ENCODE data around the gene C17orf113. TPM values are rescaled to one million over a fixed set of nuclear protein-coding genes. Genes with fewer than 3 reads are reported as not detected.

Gene C17orf113
- total RNA-seq, 4 donors from 2014 or later: 0.35 to 0.57 (median 0.48) TPM; not detected in 1

DNA sequence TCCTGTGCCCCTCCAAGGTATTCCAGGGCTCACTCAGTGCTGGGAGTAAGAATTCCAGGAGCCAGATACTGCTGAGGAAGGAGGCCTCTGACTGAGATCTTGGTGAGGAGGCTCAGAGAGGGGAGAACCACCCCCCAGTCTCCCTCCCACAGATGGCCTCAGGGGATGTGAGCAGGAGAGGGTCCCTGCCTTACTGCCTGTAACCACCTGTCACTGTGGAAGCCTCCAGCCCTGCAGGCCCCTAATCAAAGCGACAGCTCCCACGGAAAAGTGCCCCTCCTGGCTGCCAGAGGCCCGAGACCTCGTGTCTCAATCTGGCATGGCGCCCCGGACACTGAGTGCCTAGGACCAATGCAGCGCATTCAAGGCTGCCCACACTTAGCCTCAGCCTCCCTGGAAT lies 7.7 kb upstream of the C17orf113 start:
- H3K27ac ChIP-seq: no peak overlapping the region
- no peak overlapping the region for H3K4me3 ChIP-seq
- no peaks in the 10 kb centered on the region for H3K36me3 ChIP-seq
- DNase-seq: no peak
- H3K9me3 ChIP-seq: no peaks in the 10 kb centered on the region
- H3K4me1 ChIP-seq: peaks cover 0 to 5% (median 0%) of the 10 kb centered on the region in 3 donors
- intact Hi-C loops (cut with DNase I): no loop called here
- TF ChIP-seq POLR2A (IDR thresholded peaks at IDR 0.05): no peak
- TF ChIP-seq, protein P1, sequence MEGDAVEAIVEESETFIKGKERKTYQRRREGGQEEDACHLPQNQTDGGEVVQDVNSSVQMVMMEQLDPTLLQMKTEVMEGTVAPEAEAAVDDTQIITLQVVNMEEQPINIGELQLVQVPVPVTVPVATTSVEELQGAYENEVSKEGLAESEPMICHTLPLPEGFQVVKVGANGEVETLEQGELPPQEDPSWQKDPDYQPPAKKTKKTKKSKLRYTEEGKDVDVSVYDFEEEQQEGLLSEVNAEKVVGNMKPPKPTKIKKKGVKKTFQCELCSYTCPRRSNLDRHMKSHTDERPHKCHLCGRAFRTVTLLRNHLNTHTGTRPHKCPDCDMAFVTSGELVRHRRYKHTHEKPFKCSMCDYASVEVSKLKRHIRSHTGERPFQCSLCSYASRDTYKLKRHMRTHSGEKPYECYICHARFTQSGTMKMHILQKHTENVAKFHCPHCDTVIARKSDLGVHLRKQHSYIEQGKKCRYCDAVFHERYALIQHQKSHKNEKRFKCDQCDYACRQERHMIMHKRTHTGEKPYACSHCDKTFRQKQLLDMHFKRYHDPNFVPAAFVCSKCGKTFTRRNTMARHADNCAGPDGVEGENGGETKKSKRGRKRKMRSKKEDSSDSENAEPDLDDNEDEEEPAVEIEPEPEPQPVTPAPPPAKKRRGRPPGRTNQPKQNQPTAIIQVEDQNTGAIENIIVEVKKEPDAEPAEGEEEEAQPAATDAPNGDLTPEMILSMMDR (IDR thresholded peaks at IDR 0.05): no peak
- WGBS, 2 donors: no CpG with 5 or more reads among the region's 7 CpGs
- peaks cover 0 to 40% (median 0%) of the 10 kb centered on the region in 4 donors for H3K27me3 ChIP-seq

DNA sequence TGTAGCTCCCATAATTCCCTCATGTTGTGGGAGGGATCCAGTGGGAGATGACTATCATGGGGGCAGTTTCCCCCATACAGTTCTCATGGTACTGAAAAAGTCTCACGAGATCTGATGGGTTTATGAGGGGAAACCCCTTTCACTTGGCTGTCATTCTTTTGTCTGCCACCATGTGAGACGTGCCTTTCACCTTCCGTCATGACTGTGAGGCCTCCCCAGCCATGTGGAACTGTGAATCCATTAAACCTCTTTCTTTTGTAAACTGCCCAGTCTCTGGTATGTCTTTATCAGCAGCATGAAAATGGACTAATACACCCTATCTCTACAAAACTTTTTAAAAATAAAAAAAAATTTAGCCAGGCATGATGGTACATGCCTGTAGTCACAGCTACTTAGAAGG lies 6.2 kb upstream of the C17orf113 start:
- peaks cover 0 to 5% (median 0%) of the 10 kb centered on the region in 3 donors for H3K4me1 ChIP-seq
- H3K4me3 ChIP-seq: no peak overlapping the region
- peaks cover 0 to 53% (median 0%) of the 10 kb centered on the region in 4 donors for H3K27me3 ChIP-seq
- TF ChIP-seq, protein P1 (IDR thresholded peaks at IDR 0.05): no peak
- no peak for TF ChIP-seq POLR2A (IDR thresholded peaks at IDR 0.05)
- WGBS, 2 donors: 49 to 58% methylated on average over 3 of the region's 3 CpGs
- H3K27ac ChIP-seq: no peak overlapping the region
- no peak for DNase-seq
- intact Hi-C loops (cut with DNase I): no loop called here
- H3K36me3 ChIP-seq: no peaks in the 10 kb centered on the region
- H3K9me3 ChIP-seq: no peaks in the 10 kb centered on the region

DNA sequence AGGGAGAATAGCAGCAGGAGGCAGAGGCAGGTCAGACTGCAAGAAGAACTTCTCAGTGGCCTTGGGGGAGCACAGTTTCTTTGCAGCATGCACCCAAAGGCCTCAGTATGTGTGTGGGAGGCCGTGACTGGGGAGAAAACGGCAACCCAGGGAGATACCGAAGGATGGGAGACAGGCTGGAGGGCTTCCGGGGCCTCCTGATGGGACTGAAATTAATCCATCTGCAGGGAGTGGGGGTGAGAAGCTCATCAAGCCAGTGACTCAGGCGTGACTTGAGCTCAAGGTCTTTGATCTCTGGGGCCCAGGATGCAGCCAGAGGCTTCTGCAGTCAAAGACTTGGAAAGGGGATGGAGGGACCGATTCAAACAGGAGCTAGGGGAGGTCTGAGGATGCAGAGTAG lies 5.1 kb upstream of the C17orf113 start:
- no peak overlapping the region for H3K27ac ChIP-seq
- H3K4me1 ChIP-seq: peaks cover 5 to 10% (median 7%) of the 10 kb centered on the region in 3 donors
- no peaks in the 10 kb centered on the region for H3K36me3 ChIP-seq
- intact Hi-C loops (cut with DNase I): no loop called here
- H3K9me3 ChIP-seq: no peaks in the 10 kb centered on the region
- H3K4me3 ChIP-seq: no peak overlapping the region
- 43 to 82% methylated on average over 4 to 6 of the region's 6 CpGs for WGBS, 2 donors
- no peak for DNase-seq
- TF ChIP-seq POLR2A (IDR thresholded peaks at IDR 0.05): no peak
- TF ChIP-seq, protein P1 (IDR thresholded peaks at IDR 0.05): no peak
- peaks cover 0 to 56% (median 0%) of the 10 kb centered on the region in 4 donors for H3K27me3 ChIP-seq

DNA sequence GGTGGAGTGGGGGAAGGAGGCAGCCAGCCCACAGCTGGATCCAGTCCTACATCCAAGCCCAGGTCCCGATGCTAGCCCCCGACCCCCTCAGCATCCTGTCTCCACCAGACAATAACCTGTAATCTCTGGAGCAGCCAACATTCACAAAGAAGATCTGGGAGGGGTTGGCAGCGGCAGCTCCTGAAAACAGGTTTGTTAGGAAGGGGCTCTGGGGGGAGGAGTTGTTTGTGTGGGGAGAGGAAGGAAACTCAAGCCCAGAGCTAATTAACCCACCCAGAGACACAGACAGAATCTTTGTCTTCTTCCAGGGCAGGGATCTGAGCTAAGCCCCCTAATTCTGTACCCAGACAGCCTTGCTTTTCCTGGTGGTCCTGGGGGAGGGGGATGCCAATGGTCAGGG lies 4.6 kb upstream of the C17orf113 start:
- Histone ChIP-seq H3K27me3 (peaks cover 0 to 56% (median 0%) of the 10 kb centered on the region in 4 donors), H3K9me3 (no peaks in the 10 kb centered on the region), H3K4me3 (no peak overlapping the region), H3K4me1 (peaks cover 5 to 11% (median 11%) of the 10 kb centered on the region in 3 donors), H3K36me3 (no peaks in the 10 kb centered on the region), H3K27ac (no peak overlapping the region)
- intact Hi-C loops (cut with DNase I): no loop called here
- WGBS, 2 donors: 29 to 48% methylated on average over 3 of the region's 3 CpGs
- TF ChIP-seq, protein P1 (IDR thresholded peaks at IDR 0.05): no peak
- TF ChIP-seq POLR2A (IDR thresholded peaks at IDR 0.05): no peak
- DNase-seq: no peak

DNA sequence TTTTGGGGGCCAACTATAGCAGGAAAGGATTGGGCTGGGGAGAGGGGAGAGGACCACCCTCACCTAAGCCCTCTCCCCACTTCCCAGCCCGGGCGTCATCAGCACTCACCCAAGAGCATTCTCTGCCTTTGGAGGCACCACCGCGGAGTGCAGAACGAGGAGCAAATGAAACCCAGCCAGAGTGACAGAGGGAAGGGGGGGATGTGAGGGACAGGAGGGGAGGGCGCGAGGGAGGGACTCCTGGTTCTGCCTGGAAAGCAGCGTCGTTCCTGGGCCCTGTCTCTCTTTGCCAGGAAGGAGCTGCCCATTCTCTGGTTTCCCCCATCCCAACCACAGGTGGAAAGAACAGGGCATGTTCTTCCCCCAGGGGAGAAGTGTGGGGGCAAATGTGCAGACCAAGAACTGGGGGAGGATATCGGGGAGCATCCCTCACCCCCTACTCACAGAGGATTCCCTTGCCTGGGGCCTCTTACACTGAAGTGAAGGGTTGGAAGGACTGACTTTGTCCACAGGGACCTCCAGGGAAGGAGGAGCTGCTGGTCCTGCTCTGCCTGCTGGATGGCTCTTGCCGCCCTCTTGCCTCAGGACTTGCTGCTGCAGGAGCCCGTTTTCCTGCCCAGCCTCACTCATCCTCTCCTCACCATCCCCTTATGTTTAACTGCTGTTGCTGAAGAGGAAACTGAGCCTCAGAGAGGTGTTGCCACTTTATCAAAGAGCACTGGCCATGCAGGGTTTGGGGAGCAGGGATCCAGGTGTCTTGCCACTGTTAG lies 3.5 kb upstream of the C17orf113 start:
- H3K27ac ChIP-seq: no peak overlapping the region
- peaks cover 5 to 20% (median 12%) of the 10 kb centered on the region in 3 donors for H3K4me1 ChIP-seq
- intact Hi-C loops (cut with DNase I): no loop called here
- no peak for TF ChIP-seq POLR2A (IDR thresholded peaks at IDR 0.05)
- TF ChIP-seq, protein P1 (IDR thresholded peaks at IDR 0.05): no peak
- no peak overlapping the region for H3K4me3 ChIP-seq
- peaks cover 0 to 56% (median 0%) of the 10 kb centered on the region in 4 donors for H3K27me3 ChIP-seq
- H3K36me3 ChIP-seq: no peaks in the 10 kb centered on the region
- no peaks in the 10 kb centered on the region for H3K9me3 ChIP-seq
- WGBS, 2 donors: 41 to 57% methylated on average over 6 to 8 of the region's 12 CpGs
- no peak for DNase-seq

Data from esophagus squamous epithelium (tissue), 5 donors.